ENCODE measurements around the gene SGIP1. TPM values are rescaled to one million over a fixed set of nuclear protein-coding genes. Genes with fewer than 3 reads are reported as not detected.
"Not testable (repeated sequence)": the region's sequence is repeated elsewhere in the genome, so short reads cannot be mapped to it uniquely, and the experiment has no call there.

The SGIP1 gene
- total RNA-seq, 1 experiment from 2014 or later: not detected

- ChIA-PET CTCF (no interaction called here), POLR2A (no interaction called here)
- H3K4me3 ChIP-seq (ENCODE audit: low read depth, low read length): no peak overlapping the region
- no TSS peak for BruUV-seq (replicated peaks)
- TF ChIP-seq CTCF (IDR thresholded peaks at IDR 0.05; ENCODE audit: insufficient read depth in 1 of 2, low read depth in 1 of 2, low read length in 1 of 2, severe bottlenecking in 1 of 2, unreplicated experiment in 1 of 2): no peak
- Mint-ChIP-seq H3K4me1 (ENCODE audit: low read depth, unreplicated experiment) (no peaks in the 10 kb centered on the region), H3K9me3 (ENCODE audit: unreplicated experiment) (no peaks in the 10 kb centered on the region), H3K4me3 (ENCODE audit: unreplicated experiment) (no peak overlapping the region), H3K27ac (ENCODE audit: unreplicated experiment) (no peak overlapping the region), H3K27me3 (ENCODE audit: insufficient read depth, unreplicated experiment) (peaks cover 5% of the 10 kb centered on the region), H3K36me3 (ENCODE audit: insufficient read depth, unreplicated experiment) (no peaks in the 10 kb centered on the region)
- no peaks in the 10 kb centered on the region for H3K4me1 ChIP-seq
- intact Hi-C loops (cut with micrococcal nuclease; ENCODE audit: unreplicated experiment): no loop called here
- H3K9me3 ChIP-seq: no peaks in the 10 kb centered on the region
- H3K27me3 ChIP-seq (replicated peaks; ENCODE audit: control insufficient read depth, insufficient read depth, low read length): no peaks in the 10 kb centered on the region
- H3K36me3 ChIP-seq (ENCODE audit: control insufficient read depth, insufficient read depth, low read length): no peaks in the 10 kb centered on the region
- DNase-seq: no peak
Observed at GRCh38 chr1:66731170-66731865, 197.4 kb downstream of the SGIP1 start.

GRCh38 chr1:66732407-66733166 lies 198.6 kb downstream of the SGIP1 start:
- no peak overlapping the region for H3K4me3 ChIP-seq (ENCODE audit: low read depth, low read length)
- intact Hi-C loops (cut with micrococcal nuclease; ENCODE audit: unreplicated experiment): no loop called here
- no peaks in the 10 kb centered on the region for H3K36me3 Mint-ChIP-seq (ENCODE audit: insufficient read depth, unreplicated experiment)
- ChIA-PET POLR2A (no interaction called here), CTCF (no interaction called here)
- H3K4me3 Mint-ChIP-seq (ENCODE audit: unreplicated experiment): no peak overlapping the region
- no peak overlapping the region for H3K27ac Mint-ChIP-seq (ENCODE audit: unreplicated experiment)
- no peaks in the 10 kb centered on the region for H3K4me1 Mint-ChIP-seq (ENCODE audit: low read depth, unreplicated experiment)
- no peaks in the 10 kb centered on the region for H3K9me3 ChIP-seq
- H3K4me1 ChIP-seq: no peaks in the 10 kb centered on the region
- no peaks in the 10 kb centered on the region for H3K36me3 ChIP-seq (ENCODE audit: control insufficient read depth, insufficient read depth, low read length)
- BruUV-seq (replicated peaks): no TSS peak
- H3K9me3 Mint-ChIP-seq (ENCODE audit: unreplicated experiment): no peaks in the 10 kb centered on the region
- no peak for DNase-seq
- H3K27me3 ChIP-seq (replicated peaks; ENCODE audit: control insufficient read depth, insufficient read depth, low read length): no peaks in the 10 kb centered on the region
- peaks cover 4% of the 10 kb centered on the region for H3K27me3 Mint-ChIP-seq (ENCODE audit: insufficient read depth, unreplicated experiment)
- TF ChIP-seq CTCF (IDR thresholded peaks at IDR 0.05; ENCODE audit: insufficient read depth in 1 of 2, low read depth in 1 of 2, low read length in 1 of 2, severe bottlenecking in 1 of 2, unreplicated experiment in 1 of 2): no peak

- H3K9me3 Mint-ChIP-seq (ENCODE audit: unreplicated experiment): no peaks in the 10 kb centered on the region
- CTCF ChIA-PET: no interaction called here
Observed at GRCh38 chr1:66733348-66734017, 199.5 kb downstream of the SGIP1 start.

GRCh38 chr1:66734531-66734930 lies 200.6 kb downstream of the SGIP1 start:
- H3K27me3 Mint-ChIP-seq (ENCODE audit: insufficient read depth, unreplicated experiment); H3K4me1 ChIP-seq; H3K4me3 Mint-ChIP-seq (ENCODE audit: unreplicated experiment); H3K36me3 Mint-ChIP-seq (ENCODE audit: insufficient read depth, unreplicated experiment); H3K4me1 Mint-ChIP-seq (ENCODE audit: low read depth, unreplicated experiment); CTCF ChIA-PET; intact Hi-C loops (cut with micrococcal nuclease; ENCODE audit: unreplicated experiment); DNase-seq; H3K9me3 ChIP-seq; H3K9me3 Mint-ChIP-seq (ENCODE audit: unreplicated experiment); POLR2A ChIA-PET; H3K36me3 ChIP-seq (ENCODE audit: control insufficient read depth, insufficient read depth, low read length); H3K27ac Mint-ChIP-seq (ENCODE audit: unreplicated experiment); H3K4me3 ChIP-seq (ENCODE audit: low read depth, low read length); BruUV-seq (replicated peaks); H3K27me3 ChIP-seq (replicated peaks; ENCODE audit: control insufficient read depth, insufficient read depth, low read length): not testable (repeated sequence)

More at GRCh38 chr1:66733348-66734017, 199.5 kb downstream of the SGIP1 start:
- H3K4me1 Mint-ChIP-seq (ENCODE audit: low read depth, unreplicated experiment): no peaks in the 10 kb centered on the region
- no peak overlapping the region for H3K4me3 Mint-ChIP-seq (ENCODE audit: unreplicated experiment)
- intact Hi-C loops (cut with micrococcal nuclease; ENCODE audit: unreplicated experiment): no loop called here
- H3K9me3 ChIP-seq: no peaks in the 10 kb centered on the region
- no peaks in the 10 kb centered on the region for H3K36me3 Mint-ChIP-seq (ENCODE audit: insufficient read depth, unreplicated experiment)
- H3K27ac Mint-ChIP-seq (ENCODE audit: unreplicated experiment): no peak overlapping the region
- H3K36me3 ChIP-seq (ENCODE audit: control insufficient read depth, insufficient read depth, low read length): no peaks in the 10 kb centered on the region
- no peak for TF ChIP-seq CTCF (IDR thresholded peaks at IDR 0.05; ENCODE audit: insufficient read depth in 1 of 2, low read depth in 1 of 2, low read length in 1 of 2, severe bottlenecking in 1 of 2, unreplicated experiment in 1 of 2)
- no peaks in the 10 kb centered on the region for H3K4me1 ChIP-seq
- BruUV-seq (replicated peaks): no TSS peak
- no peak for DNase-seq
- POLR2A ChIA-PET: no interaction called here
- no peak overlapping the region for H3K4me3 ChIP-seq (ENCODE audit: low read depth, low read length)
- peaks cover 3% of the 10 kb centered on the region for H3K27me3 Mint-ChIP-seq (ENCODE audit: insufficient read depth, unreplicated experiment)
- H3K27me3 ChIP-seq (replicated peaks; ENCODE audit: control insufficient read depth, insufficient read depth, low read length): no peaks in the 10 kb centered on the region

Measured in Caco-2 (cell line).